SHP77 (cell line): ENCODE results near the gene SIRT3.
"Not testable (repeated sequence)": the region's sequence is repeated elsewhere in the genome, so short reads cannot be mapped to it uniquely, and the experiment has no call there.

Source experiments
- DNase-seq, 2 experiments: peaks; one replicate each; lab custom pipeline; 2025; lab: John Stamatoyannopoulos, UW

The SIRT3 gene

GRCh38 chr11:203056-203944, 32.8 kb downstream of the SIRT3 start:
- DNase-seq = no peak

GRCh38 chr11:202490-202889, 33.7 kb downstream of the SIRT3 start:
- no peak for DNase-seq

- DNase-seq = no peak
Observed at GRCh38 chr11:201966-202365, 34.2 kb downstream of the SIRT3 start.

- no peak for DNase-seq
Observed at GRCh38 chr11:200224-201003, 35.7 kb downstream of the SIRT3 start.

GRCh38 chr11:199782-200181, 36.4 kb downstream of the SIRT3 start:
- no peak for DNase-seq

GRCh38 chr11:199004-199581, 37.0 kb downstream of the SIRT3 start:
- no peak for DNase-seq

- no peak for DNase-seq
Observed at GRCh38 chr11:198236-198806, 37.8 kb downstream of the SIRT3 start.

- no peak for DNase-seq
Observed at GRCh38 chr11:197741-198235, 38.4 kb downstream of the SIRT3 start.

- no peak for DNase-seq
Observed at GRCh38 chr11:196786-197731, 39.1 kb downstream of the SIRT3 start.

GRCh38 chr11:193481-193880, 42.7 kb downstream of the SIRT3 start:
- not testable (repeated sequence) for DNase-seq

- not testable (repeated sequence) for DNase-seq
Observed at GRCh38 chr11:192674-193128, 43.4 kb downstream of the SIRT3 start, which contains the start of gene SCGB1C1. TSS of gene SCGB1C1 (plus strand) at chr11:193078. CDS start at chr11:193100, 22 bp downstream.

- DNase-seq = not testable (repeated sequence)
Observed at GRCh38 chr11:191490-192478, 44.4 kb downstream of the SIRT3 start.

GRCh38 chr11:190546-190945, 45.6 kb downstream of the SIRT3 start:
- not testable (repeated sequence) for DNase-seq

GRCh38 chr11:189843-190311, 46.3 kb downstream of the SIRT3 start:
- not testable (repeated sequence) for DNase-seq

GRCh38 chr11:189200-189783, 46.9 kb downstream of the SIRT3 start:
- not testable (repeated sequence) for DNase-seq

- DNase-seq = not testable (repeated sequence)
Observed at GRCh38 chr11:180242-180641, 55.9 kb downstream of the SIRT3 start.
